HG03558 (cell line): ENCODE measurements around the gene SCAF8.
"Not testable (repeated sequence)": the region's sequence is repeated elsewhere in the genome, so short reads cannot be mapped to it uniquely, and the experiment has no call there.

Source experiments
- ATAC-seq: cut with Tn5 transposase; IDR thresholded peaks from one replicate; pipeline ENCODE4 v1.9.1; 2021; ENCODE audit warnings: moderate number of reproducible peaks; ENCODE audit not compliant: unreplicated experiment; ENCODE audit errors: extremely low read depth

SCAF8 gene

GRCh38 chr6:154732538-154733182 lies 556 bp upstream of the SCAF8 start:
- ATAC-seq, result no peak

GRCh38 chr6:154733626-154734382 lies 588 bp downstream of the SCAF8 start:
- ATAC-seq, result peak; percentile 51

DNA sequence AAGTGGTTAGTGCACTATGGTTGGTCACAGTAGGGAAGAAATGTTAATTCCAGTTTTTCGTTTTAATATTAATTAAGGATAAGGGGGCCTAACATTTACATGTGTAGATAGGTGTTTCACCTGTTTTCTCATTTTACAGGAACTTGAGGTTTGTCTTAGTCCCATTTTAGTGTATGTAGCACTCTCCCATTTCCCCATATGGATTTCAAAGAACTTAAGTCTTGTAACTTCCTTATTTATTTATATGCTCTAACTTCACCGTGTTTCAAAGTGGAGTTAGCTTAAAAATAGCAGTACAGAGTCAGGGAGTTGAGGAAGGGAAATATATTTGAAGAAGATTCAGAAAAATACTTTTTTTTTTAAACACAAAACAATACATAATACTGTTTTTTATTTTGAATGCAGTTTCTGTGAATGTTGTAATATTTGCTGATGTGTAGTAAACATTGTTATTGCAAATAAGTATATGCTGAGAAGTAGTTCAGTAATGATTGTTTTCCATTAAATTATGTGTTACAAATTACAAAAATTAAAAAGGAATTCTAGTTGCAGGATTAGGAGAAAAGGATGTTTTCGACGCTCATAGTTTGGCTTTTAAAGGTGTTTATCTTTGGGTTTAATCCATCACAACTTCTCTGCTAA lies 3.5 kb downstream of the SCAF8 start:
- no peak for ATAC-seq

DNA sequence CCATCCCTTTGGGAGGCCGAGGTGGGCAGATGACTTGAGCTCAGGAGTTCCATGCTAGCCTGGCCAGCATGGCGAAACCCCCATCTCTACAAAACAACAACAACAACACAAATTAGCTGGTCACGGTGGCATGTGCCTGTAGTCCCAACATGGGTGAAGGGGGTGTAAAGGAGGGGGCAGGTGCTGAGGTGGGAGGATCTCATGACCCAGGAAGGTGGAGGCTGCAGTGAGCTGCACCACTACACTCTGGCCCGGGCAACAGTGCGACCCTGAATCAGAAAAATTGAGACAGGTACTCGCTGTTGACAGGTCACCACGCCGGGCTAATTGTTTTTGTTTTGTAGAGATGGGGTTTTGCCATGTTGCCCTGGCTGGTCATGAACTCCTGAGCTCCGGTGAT lies 4.2 kb downstream of the SCAF8 start:
- no peak for ATAC-seq

DNA sequence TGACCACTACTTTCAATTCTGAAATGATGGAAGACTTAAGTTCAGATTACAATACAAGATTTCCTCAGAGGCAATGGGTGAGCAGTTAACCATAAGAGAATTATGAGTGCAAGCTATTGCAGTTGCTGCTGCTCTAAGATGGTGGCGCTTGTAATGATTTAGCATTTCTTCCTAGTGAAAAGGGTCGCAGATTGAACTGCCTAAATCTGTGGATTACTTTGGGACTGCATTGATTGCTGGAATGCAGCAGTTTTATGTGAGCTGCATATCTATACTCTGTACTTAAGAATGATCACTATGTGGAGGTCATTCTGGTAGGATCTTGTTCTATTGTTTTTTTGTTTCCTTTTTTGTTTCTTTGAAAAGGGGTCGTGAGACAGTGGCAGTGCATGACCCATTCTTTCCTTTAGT lies 5.3 kb downstream of the SCAF8 start:
- ATAC-seq, result no peak

DNA sequence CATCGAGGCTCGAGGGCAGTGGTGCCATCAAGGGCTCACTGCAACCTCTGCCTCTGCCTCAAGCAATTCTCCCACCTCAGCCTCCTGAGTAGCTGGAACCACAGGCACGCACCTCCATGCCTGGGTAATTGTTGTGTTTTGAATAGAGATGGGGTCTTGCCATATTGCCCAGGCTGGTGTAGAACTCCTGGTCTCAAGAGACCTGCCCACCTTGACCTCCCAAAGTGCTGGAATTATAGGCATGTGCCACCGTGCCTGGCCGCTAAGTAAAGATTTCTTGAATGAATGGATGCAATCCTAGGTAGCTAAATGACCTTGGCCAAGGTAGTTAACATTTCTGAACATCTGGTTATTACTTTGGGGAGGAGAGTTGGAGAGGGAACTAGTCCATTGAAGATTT lies 7.4 kb downstream of the SCAF8 start:
- no peak for ATAC-seq

DNA sequence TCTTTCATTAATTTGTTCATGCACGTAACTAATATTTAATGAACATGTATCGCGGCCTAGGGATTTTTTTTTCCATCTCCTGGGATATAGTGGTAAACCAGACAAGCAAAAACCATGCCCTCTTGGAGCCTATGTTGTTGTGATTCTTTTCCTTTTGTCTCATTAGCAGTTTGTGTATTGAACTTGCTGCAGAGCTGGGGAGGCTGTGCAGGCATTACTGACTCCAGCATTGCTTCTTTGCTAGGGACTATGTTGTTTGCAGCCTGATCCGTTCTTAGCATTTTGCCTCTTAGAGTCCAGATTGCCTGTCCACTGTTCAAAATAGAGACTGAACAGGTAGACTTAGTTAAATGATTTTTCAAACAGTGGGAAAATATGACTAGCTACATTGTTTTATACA lies 9.7 kb downstream of the SCAF8 start:
- ATAC-seq, result no peak

DNA sequence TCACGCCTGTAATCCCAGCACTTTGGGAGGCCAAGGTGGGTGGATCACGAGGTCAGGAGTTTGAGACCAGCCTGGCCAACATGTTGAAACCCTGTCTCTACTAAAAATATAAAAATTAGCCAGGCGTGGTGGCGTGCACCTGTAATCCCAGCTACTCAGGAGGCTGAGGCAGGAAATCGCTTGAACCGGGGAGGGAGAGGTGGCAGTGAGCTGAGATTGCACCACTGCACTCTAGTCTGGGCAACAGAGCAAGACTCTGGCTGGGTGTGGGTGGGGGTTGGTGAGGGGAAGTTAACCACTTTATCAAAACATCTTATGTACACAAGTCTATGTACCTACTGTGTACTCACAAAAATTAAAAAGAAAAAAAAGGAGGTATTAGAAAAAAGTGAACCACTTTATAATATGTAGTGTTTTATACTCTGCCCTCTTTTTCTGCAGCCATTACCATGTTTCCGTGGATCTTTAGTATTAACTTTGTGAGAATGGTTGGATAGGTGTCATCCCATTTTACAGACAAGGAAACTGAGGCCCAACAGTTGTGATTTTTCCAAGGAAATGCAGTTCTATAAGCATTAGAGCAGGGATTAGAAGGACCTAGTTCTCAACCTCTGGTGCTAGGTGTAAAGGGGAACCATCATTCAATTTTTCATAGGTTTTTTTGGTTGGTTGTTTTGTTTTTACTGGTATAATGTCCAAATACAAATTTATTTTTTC lies 11.0 kb downstream of the SCAF8 start:
- ATAC-seq, result not testable (repeated sequence)

DNA sequence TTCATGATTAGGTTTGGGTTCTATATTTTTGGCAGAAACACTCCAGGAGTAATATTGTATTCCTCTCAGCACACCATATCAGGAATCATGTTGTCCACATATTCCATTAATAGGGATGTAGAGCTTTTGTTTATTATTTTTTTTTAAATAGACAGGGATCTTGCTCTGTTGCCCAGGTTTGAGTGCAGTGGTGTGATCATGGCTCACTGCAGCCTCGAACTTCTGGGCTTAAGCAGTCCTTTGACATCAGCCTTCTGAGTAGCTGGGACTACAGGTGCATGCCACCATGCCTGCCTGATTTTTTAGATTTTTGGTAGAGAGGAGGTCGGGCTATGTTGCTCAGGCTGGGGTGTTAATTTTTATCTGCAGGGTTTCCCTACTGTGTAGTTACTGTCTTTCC lies 12.0 kb downstream of the SCAF8 start:
- no peak for ATAC-seq

- no peak for ATAC-seq
These were observed 16.1 kb downstream of the SCAF8 start for GRCh38 chr6:154749341-154749740.

DNA sequence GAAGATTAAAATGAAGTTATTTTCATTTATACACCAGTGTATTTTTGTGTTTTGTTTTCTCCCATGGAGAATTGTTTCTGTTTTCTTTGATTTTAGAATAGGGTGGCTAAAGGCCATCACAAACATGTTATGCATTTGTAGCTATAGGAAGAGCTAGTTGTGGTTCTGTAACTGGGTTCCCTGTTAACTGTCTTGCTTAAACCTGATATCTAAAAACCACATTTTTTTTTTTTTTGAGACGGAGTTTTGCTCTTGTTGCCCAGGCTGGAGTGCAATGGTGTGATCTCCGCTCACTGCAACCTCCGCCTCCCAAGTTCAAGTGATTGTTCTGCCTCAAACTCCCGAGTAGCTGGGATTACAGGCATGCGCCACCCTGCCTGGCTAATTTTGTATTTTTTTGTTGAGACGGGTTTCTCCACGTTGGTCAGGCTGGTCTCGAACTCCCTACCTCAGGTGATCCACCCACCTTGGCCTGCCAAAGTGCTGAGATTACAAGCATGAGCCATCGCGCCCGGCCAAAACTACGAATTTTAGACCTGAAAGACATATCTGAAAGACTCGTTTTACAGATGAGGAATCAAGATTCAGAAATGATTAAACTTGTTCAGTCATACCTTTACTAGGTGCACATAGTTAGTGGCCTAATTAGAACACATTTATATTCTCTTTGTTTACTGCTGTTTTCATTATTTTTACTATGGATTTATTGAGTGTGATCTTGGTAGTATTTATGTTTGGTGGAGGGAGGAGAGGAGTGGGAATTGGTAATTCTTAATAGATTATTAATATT lies 18.0 kb downstream of the SCAF8 start:
- no peak for ATAC-seq

GRCh38 chr6:154752022-154752421 lies 18.8 kb downstream of the SCAF8 start:
- ATAC-seq, result no peak

- ATAC-seq, result no peak
These were observed 20.9 kb downstream of the SCAF8 start for GRCh38 chr6:154754152-154754551.

- no peak for ATAC-seq
These were observed 24.3 kb downstream of the SCAF8 start for GRCh38 chr6:154757352-154758050.

- no peak for ATAC-seq
These were observed 24.9 kb downstream of the SCAF8 start for GRCh38 chr6:154758125-154758524.

DNA sequence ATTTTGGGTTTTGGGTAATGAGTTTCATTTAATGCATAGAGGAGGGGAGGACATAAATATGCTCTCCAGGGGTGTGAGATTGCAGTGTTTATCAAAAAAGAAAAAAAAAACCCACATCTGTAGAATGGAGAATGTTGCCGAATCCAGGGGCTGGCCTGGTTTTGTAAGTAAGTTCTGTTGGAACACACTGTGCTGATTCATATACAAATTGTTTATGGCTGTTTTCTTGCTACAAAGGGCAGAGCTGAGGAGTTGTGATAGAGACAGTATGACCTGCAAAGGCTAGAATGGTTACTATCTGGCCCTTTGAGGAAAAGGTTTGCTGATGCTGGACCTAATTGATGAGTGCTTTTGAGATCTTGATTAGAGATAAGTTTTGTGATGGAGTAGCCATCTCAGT lies 30.4 kb downstream of the SCAF8 start:
- no peak for ATAC-seq

- no peak for ATAC-seq
These were observed 32.1 kb downstream of the SCAF8 start for GRCh38 chr6:154765273-154765672.

DNA sequence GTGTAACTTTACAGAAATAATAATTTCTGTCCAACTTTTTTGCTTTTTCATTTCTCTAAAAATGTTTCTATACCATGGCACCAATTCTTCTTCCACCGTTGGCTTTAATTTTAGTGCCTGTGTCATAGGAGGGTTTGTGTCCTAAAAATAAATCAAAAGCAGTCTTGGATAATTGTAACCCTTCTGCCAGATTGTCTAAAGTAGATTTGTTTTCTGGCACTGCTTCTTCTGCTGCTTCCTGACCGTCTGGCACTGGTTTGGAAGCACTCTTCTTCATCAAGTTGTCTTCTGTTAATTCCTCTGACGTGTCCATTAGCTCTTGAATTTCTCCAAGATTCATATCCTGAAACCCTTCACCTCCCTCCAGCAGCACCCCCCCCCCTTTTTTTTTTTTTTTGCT lies 33.1 kb downstream of the SCAF8 start:
- ATAC-seq, result no peak

- no peak for ATAC-seq
These were observed 33.9 kb downstream of the SCAF8 start for GRCh38 chr6:154767003-154767723.
